H1 (cell line): ENCODE results near the gene BSCL2. TPM values are rescaled to one million over a fixed set of nuclear protein-coding genes. Genes with fewer than 3 reads are reported as not detected.
"Not testable (repeated sequence)": the region's sequence is repeated elsewhere in the genome, so short reads cannot be mapped to it uniquely, and the experiment has no call there.

Experiments used
- CTCF ChIA-PET: fragments of 300-600 bp; sonication (Branson Sonifier 250); formaldehyde crosslinking; loops from one replicate; lab custom pipeline; 2021; ENCODE audit not compliant: partially characterized antibody; lab: Charles Lee
- POLR2A ChIA-PET: fragments of 300-600 bp; sonication (Branson Sonifier 250); formaldehyde crosslinking; loops from one replicate; lab custom pipeline; 2021; ENCODE audit warnings: inconsistent platforms; ENCODE audit not compliant: partially characterized antibody; lab: Charles Lee
- DNase-seq, 2 experiments: peaks; one replicate each; pipeline versions ENCODE4 v3.0.0 to v3.0.0-alpha.2; 2010 to 2022; ENCODE audit warnings: low spot score in 2 of 2, low read depth in 1 of 2, mixed read lengths in 1 of 2
- FAIRE-seq: peaks from 2 replicates; lab custom pipeline; 2011; peaks lifted over from hg19 to GRCh38; lab: Jason Lieb, UNC
- H2AFZ ChIP-seq: 2 replicates; pipeline ENCODE4 v1.8.1; 2012; ENCODE audit warnings: low read length, inconsistent platforms
- H2AK5ac ChIP-seq: 2 replicates; pipeline ENCODE4 v1.6.1; 2013; ENCODE audit warnings: low read depth, low read length
- H2BK120ac ChIP-seq: replicated peaks from 2 replicates; pipeline ENCODE3; 2013; ENCODE audit warnings: low read depth, low read length, inconsistent platforms
- H2BK12ac ChIP-seq: 2 replicates; pipeline ENCODE4 v1.6.1; 2013; ENCODE audit warnings: low read depth, low read length
- H2BK15ac ChIP-seq: 2 replicates; pipeline ENCODE4 v1.6.1; 2013; ENCODE audit warnings: low read length
- H2BK20ac ChIP-seq: 2 replicates; pipeline ENCODE4 v1.6.1; 2013; ENCODE audit warnings: low read length
- H2BK5ac ChIP-seq: 2 replicates; pipeline ENCODE4 v1.6.1; 2013; ENCODE audit warnings: low read depth, low read length
- H3K14ac ChIP-seq: 2 replicates; pipeline ENCODE4 v1.6.1; 2013; ENCODE audit warnings: inconsistent platforms; ENCODE audit not compliant: insufficient read length
- H3K18ac ChIP-seq: 2 replicates; pipeline ENCODE4 v1.6.1; 2013; ENCODE audit warnings: low read length; ENCODE audit errors: extremely low read depth
- H3K23ac ChIP-seq: 2 replicates; pipeline ENCODE4 v1.6.1; 2013; ENCODE audit warnings: inconsistent platforms; ENCODE audit not compliant: insufficient read length
- H3K23me2 ChIP-seq: 2 replicates; pipeline ENCODE4 v1.6.1; 2013; ENCODE audit warnings: low read depth, low read length
- H3K27ac ChIP-seq: 2 replicates; pipeline ENCODE4 v1.6.1; 2011; ENCODE audit warnings: low read depth, low read length, inconsistent platforms
- H3K27me3 ChIP-seq, 4 experiments: replicated peaks in 1 of 4; 1 replicate in 1 of 4; 2 replicates in 3 of 4; pipeline versions ENCODE4 v1.6.1 to v1.8.1; 2011 to 2013; ENCODE audit warnings: low read length in 3 of 4, mild to moderate bottlenecking in 3 of 4, inconsistent platforms in 2 of 4, mixed read lengths in 2 of 4, moderate library complexity in 1 of 4; ENCODE audit not compliant: control insufficient read depth in 3 of 4, insufficient read depth in 3 of 4; ENCODE audit errors: extremely low read depth in 1 of 4
- H3K36me3 ChIP-seq, 4 experiments: 2 replicates each; pipeline versions ENCODE4 v1.6.1 to v1.8.1; 2011 to 2013; ENCODE audit warnings: mild to moderate bottlenecking in 4 of 4, low read length in 3 of 4, moderate library complexity in 2 of 4, control low read depth in 1 of 4, inconsistent platforms in 1 of 4; ENCODE audit not compliant: insufficient read depth in 4 of 4, control insufficient read depth in 2 of 4
- H3K4ac ChIP-seq: replicated peaks from 2 replicates; pipeline ENCODE3; 2013; ENCODE audit warnings: low read length, low read depth, mixed read lengths, inconsistent platforms; ENCODE audit not compliant: insufficient read length
- H3K4me1 ChIP-seq, 4 experiments: replicated peaks in 1 of 4; 1 replicate in 1 of 4; 2 replicates in 3 of 4; pipeline versions ENCODE4 v1.6.1 to v1.8.1; 2011 to 2013; ENCODE audit warnings: low read length in 3 of 4, inconsistent platforms in 2 of 4, mixed read lengths in 1 of 4; ENCODE audit not compliant: insufficient read depth in 4 of 4, control insufficient read depth in 3 of 4
- H3K4me2 ChIP-seq, 2 experiments: 2 replicates each; pipeline versions ENCODE4 v1.6.1 to v1.8.1; 2011 to 2013; ENCODE audit warnings: low read depth in 2 of 2, low read length in 2 of 2, control low read depth in 1 of 2, inconsistent platforms in 1 of 2, mild to moderate bottlenecking in 1 of 2; ENCODE audit not compliant: insufficient read depth in 1 of 2
- H3K4me3 ChIP-seq, 4 experiments: fragments of 200-600, 300-600 bp in 1 of 4; sonication (generic), shearing (Covaris generic), sonication (Bioruptor Twin) in 1 of 4; 2 replicates each; pipeline versions ENCODE4 v1.5.1 to v1.8.1; 2011 to 2016; ENCODE audit warnings: low read length in 4 of 4, low read depth in 3 of 4, control low read depth in 2 of 4, inconsistent platforms in 2 of 4, mild to moderate bottlenecking in 2 of 4, mixed read lengths in 1 of 4, moderate library complexity in 1 of 4; ENCODE audit not compliant: insufficient read depth in 2 of 4; ENCODE audit errors: extremely low read depth in 1 of 4
- H3K56ac ChIP-seq: replicated peaks from 2 replicates; pipeline ENCODE3; 2013; ENCODE audit warnings: low read depth, mild to moderate bottlenecking, mixed read lengths, low read length, inconsistent platforms; ENCODE audit not compliant: insufficient read length
- H3K79me1 ChIP-seq: 2 replicates; pipeline ENCODE4 v1.6.1; 2013; ENCODE audit warnings: low read depth, low read length, control low read depth
- H3K79me2 ChIP-seq, 2 experiments: 2 replicates each; pipeline versions ENCODE4 v1.6.1 to v1.8.1; 2012 to 2013; ENCODE audit warnings: low read length in 2 of 2, mild to moderate bottlenecking in 2 of 2, inconsistent platforms in 1 of 2; ENCODE audit not compliant: insufficient read depth in 2 of 2, control insufficient read depth in 1 of 2
- H3K9ac ChIP-seq, 4 experiments: replicated peaks in 1 of 4; 1 replicate in 1 of 4; 2 replicates in 3 of 4; pipeline versions ENCODE4 v1.6.1 to v1.8.1; 2011 to 2013; ENCODE audit warnings: low read depth in 3 of 4, low read length in 3 of 4, control low read depth in 2 of 4, mild to moderate bottlenecking in 2 of 4, moderate library complexity in 2 of 4, inconsistent platforms in 1 of 4; ENCODE audit errors: extremely low read depth in 1 of 4
- H3K9me3 ChIP-seq, 2 experiments: 2 replicates each; pipeline versions ENCODE4 v1.6.1 to v1.8.1; 2012 to 2013; ENCODE audit warnings: mild to moderate bottlenecking in 2 of 2, moderate library complexity in 2 of 2, control low read depth in 1 of 2, inconsistent platforms in 1 of 2, low read depth in 1 of 2, low read length in 1 of 2, mixed read lengths in 1 of 2; ENCODE audit not compliant: insufficient read depth in 2 of 2
- H4K20me1 ChIP-seq, 2 experiments: replicated peaks in 1 of 2; 2 replicates each; pipeline versions ENCODE3 to v1.8.1; 2011 to 2013; ENCODE audit warnings: inconsistent platforms in 2 of 2, low read length in 2 of 2, mild to moderate bottlenecking in 1 of 2; ENCODE audit not compliant: insufficient read depth in 2 of 2, control insufficient read depth in 1 of 2
- H4K5ac ChIP-seq: 2 replicates; pipeline ENCODE4 v1.6.1; 2013; ENCODE audit warnings: low read length, low read depth, mixed read lengths, inconsistent platforms; ENCODE audit not compliant: insufficient read length
- H4K8ac ChIP-seq: 2 replicates; pipeline ENCODE4 v1.8.0; 2013; ENCODE audit warnings: mild to moderate bottlenecking, moderate library complexity, low read length, inconsistent platforms; ENCODE audit not compliant: insufficient read depth; ENCODE audit errors: extremely low read depth
- H4K91ac ChIP-seq: replicated peaks from 2 replicates; pipeline ENCODE3; 2013; ENCODE audit warnings: low read length, mixed read lengths, inconsistent platforms; ENCODE audit not compliant: insufficient read length
- WGBS, 2 experiments: shearing (Covaris generic) in 1 of 2; methylation state at CpG; one replicate each; pipeline versions ENCODE4 v1.1.6 to v1.1.7; 2013 to 2015; ENCODE audit warnings: low lambda C conversion rate in 2 of 2, mixed read lengths in 2 of 2, inconsistent platforms in 1 of 2, low coverage in 1 of 2, missing lambda C conversion rate in 1 of 2; ENCODE audit not compliant: insufficient replicate concordance in 2 of 2, insufficient coverage in 1 of 2, insufficient read length in 1 of 2; ENCODE audit errors: extremely low coverage in 1 of 2, missing lambda C conversion rate in 1 of 2; 5-methylcytosine and 5-hydroxymethylcytosine counted together
- polyA plus RNA-seq, 7 experiments: library from polyadenylated mRNA; depleted of rRNA in 3 of 7; stranded (reverse) in 5 of 7; unstranded in 2 of 7; fragments of >200 nt in 5 of 7; fragments of 200-250 nt in 2 of 7; gene quantifications; 1 replicate in 5 of 7; 2 replicates in 1 of 7; 4 replicates in 1 of 7; pipeline versions ENCODE4 v1.2.1 to v1.2.3, GENCODE V29; 2011 to 2013; ENCODE audit warnings: missing spikeins in 2 of 7, mixed read lengths in 2 of 7
- total RNA-seq: library from RNA; stranded (reverse); fragmentation: NEBNext Ultra II Directional; extraction: Animal tissue kit (Norgen Biotek cat#: 25700); gene quantifications from 2 replicates; pipeline ENCODE4 v1.2.1, GENCODE V29; 2021

The BSCL2 gene
- total and polyA plus RNA-seq, 2 of the 8 experiments (the other 6 are each of a cell fraction or from before 2014, with no cell fraction given): 59.5 to 264 TPM

- CTCF ChIA-PET: interaction anchor here (0.6 to 3.2 kb wide), 5 partner anchors 19 to 1592 kb away, joined by 3 to 16 read pairs (median 4); no protein-coding TSS in a partner anchor
- not testable (repeated sequence) for H2AFZ ChIP-seq, H3K4me2 ChIP-seq, H3K27ac ChIP-seq, H3K4me3 ChIP-seq, H2BK12ac ChIP-seq, H3K56ac ChIP-seq, H4K5ac ChIP-seq, H3K9me3 ChIP-seq, H2BK20ac ChIP-seq, H2BK5ac ChIP-seq, H2AK5ac ChIP-seq, H3K23ac ChIP-seq, H3K27me3 ChIP-seq, H3K14ac ChIP-seq, FAIRE-seq, H2BK120ac ChIP-seq, H4K20me1 ChIP-seq, DNase-seq, H2BK15ac ChIP-seq, H3K4me1 ChIP-seq, H4K91ac ChIP-seq, H3K79me1 ChIP-seq, H3K18ac ChIP-seq, H4K8ac ChIP-seq, H3K4ac ChIP-seq, H3K9ac ChIP-seq
- peaks cover 5 to 29% (median 9%) of the 10 kb centered on the region in 4 experiments; a peak in 5 of 8 replicates for H3K36me3 ChIP-seq
- 87% methylated on average over 10 of the region's 10 CpGs; no CpG with 5 or more reads in 1 of the 2 experiments for WGBS, 2 experiments
- H3K23me2 ChIP-seq: peaks cover 14% of the 10 kb centered on the region
- POLR2A ChIA-PET: interaction anchor here (1.7 to 61.4 kb wide), 4 partner anchors 15 to 95 kb away, joined by 4 to 2041 read pairs (median 1050); partner anchors contain the start of genes BSCL2, C11orf98, CSKMT and GANAB
- peaks cover 0 to 23% of the 10 kb centered on the region in 2 experiments; a peak in 2 of 4 replicates for H3K79me2 ChIP-seq
Observed at GRCh38 chr11:62675415-62675814, 31.8 kb downstream of the BSCL2 start.
